Measurements from ENCODE around the gene LZTR1.

GRCh38 chr22:20963201-20964052 is 18.7 kb upstream of the LZTR1 start:
- TF ChIP-seq CTCF (conservative IDR thresholded peaks at IDR 0.05; ENCODE audit: low read depth, low read length) = no peak
- no peak for TF ChIP-seq EZH2phosphoT487 (IDR thresholded peaks at IDR 0.05; ENCODE audit: borderline replicate concordance, low read length)
- no peak for TF ChIP-seq EZH2 (IDR thresholded peaks at IDR 0.05; ENCODE audit: low read length, unreplicated experiment)

Measured in PC-3 (cell line).